PC-9 (cell line): ENCODE measurements around the gene SPECC1L. TPM values are rescaled to one million over a fixed set of nuclear protein-coding genes. Genes with fewer than 3 reads are reported as not detected.

Experiments
- BruUV-seq: library from RNA; stranded (reverse); fragments of 400-500 nt; replicated peaks from 2 replicates; lab custom pipeline; 2021; lab: Mats Ljungman, UMichigan
- CTCF ChIA-PET: fragments of 300-600 bp; sonication (Branson Sonifier 250); formaldehyde crosslinking; loops from one replicate; lab custom pipeline; 2022; ENCODE audit warnings: antibody characterized with exemption; lab: Charles Lee
- POLR2A ChIA-PET: fragments of 300-600 bp; sonication (Branson Sonifier 250); formaldehyde crosslinking; loops from one replicate; lab custom pipeline; 2022; ENCODE audit warnings: antibody characterized with exemption; ENCODE audit not compliant: unreplicated experiment; lab: Charles Lee
- DNase-seq, 2 experiments: peaks; one replicate each; pipeline versions ENCODE4 v3.0.0 to v3.0.0-alpha.2; 2015 to 2022; ENCODE audit warnings: mixed read lengths in 1 of 2
- H2AFZ ChIP-seq: fragments of 200-600 bp; sonication (generic); 2 replicates; pipeline ENCODE4 v1.8.1; 2017; ENCODE audit warnings: antibody characterized with exemption
- H3F3A ChIP-seq: fragments of 200-600 bp; sonication (generic); 2 replicates; pipeline ENCODE4 v1.8.1; 2017; ENCODE audit warnings: antibody characterized with exemption, mild to moderate bottlenecking, low read depth; ENCODE audit not compliant: insufficient read depth
- H3K27ac ChIP-seq: fragments of 200-600 bp; sonication (generic); 2 replicates; pipeline ENCODE4 v1.6.1; 2016; ENCODE audit warnings: mixed run types
- H3K27me3 ChIP-seq: fragments of 200-600 bp; sonication (generic); 2 replicates; pipeline ENCODE4 v1.6.1; 2016; ENCODE audit warnings: low read depth, mixed run types; ENCODE audit not compliant: insufficient read depth
- H3K36me3 ChIP-seq: fragments of 200-600 bp; sonication (generic); 2 replicates; pipeline ENCODE4 v1.6.1; 2016; ENCODE audit warnings: low read depth, mixed run types
- H3K4me1 ChIP-seq: fragments of 200-600 bp; sonication (generic); replicated peaks from 2 replicates; pipeline ENCODE4 v1.6.1; 2016; ENCODE audit warnings: mixed run types; ENCODE audit not compliant: insufficient read depth
- H3K4me2 ChIP-seq: fragments of 200-600 bp; sonication (generic); 2 replicates; pipeline ENCODE4 v1.6.1; 2017; ENCODE audit warnings: mixed run types
- H3K4me3 ChIP-seq: fragments of 200-600 bp; sonication (generic); 2 replicates; pipeline ENCODE4 v1.6.1; 2016; ENCODE audit warnings: mixed run types
- H3K79me2 ChIP-seq: fragments of 200-600 bp; sonication (generic); 2 replicates; pipeline ENCODE4 v1.6.1; 2017; ENCODE audit warnings: low read depth, mixed run types
- H3K9me2 ChIP-seq: fragments of 200-600 bp; sonication (generic); 2 replicates; pipeline ENCODE4 v1.8.1; 2017; ENCODE audit warnings: mild to moderate bottlenecking; ENCODE audit not compliant: insufficient read depth
- H3K9me3 ChIP-seq: fragments of 200-600 bp; sonication (generic); 2 replicates; pipeline ENCODE4 v1.8.1; 2016; ENCODE audit warnings: low read depth; ENCODE audit not compliant: insufficient read depth
- H4K20me1 ChIP-seq: fragments of 200-600 bp; sonication (generic); 2 replicates; pipeline ENCODE4 v1.8.1; 2017; ENCODE audit not compliant: insufficient read depth
- CTCF ChIP-seq: fragments of 200-600 bp; sonication (generic); conservative IDR thresholded peaks from 2 replicates; pipeline ENCODE4 v1.6.1; 2017; ENCODE audit warnings: mixed run types, antibody characterized with exemption, mild to moderate bottlenecking, moderate library complexity
- EZH2 ChIP-seq: fragments of 200-600 bp; sonication (generic); IDR thresholded peaks from 2 replicates; pipeline ENCODE4 v1.8.0; 2017; ENCODE audit warnings: antibody characterized with exemption, low read depth
- intact Hi-C: fragments of 100-400 bp; cut with micrococcal nuclease; formaldehyde crosslinking; loops from one replicate; pipeline ENCODE4 v1.10.0; 2022; ENCODE audit not compliant: unreplicated experiment
- total RNA-seq: library from RNA; stranded (reverse); gene quantifications from 2 replicates; pipeline ENCODE4 v1.2.3, GENCODE V29; 2021

The SPECC1L gene
- total RNA-seq, 1 experiment from 2014 or later = 38.9 TPM

GRCh38 chr22:24457894-24458420, 187.3 kb downstream of the SPECC1L start:
- Histone ChIP-seq H3K4me1 (0 out of 2 replicates have a peak, but pooled peaks cover under 1% of the 10 kb centered on the region), H3K27ac (no peak overlapping the region), H3K9me2 (no peaks in the 10 kb centered on the region), H2AFZ (no peak overlapping the region), H3K27me3 (no peaks in the 10 kb centered on the region), H3K4me3 (no peak overlapping the region), H3F3A (no peaks in the 10 kb centered on the region), H3K79me2 (no peaks in the 10 kb centered on the region), H3K36me3 (no peaks in the 10 kb centered on the region), H3K4me2 (no peak overlapping the region), H3K9me3 (no peaks in the 10 kb centered on the region), H4K20me1 (no peaks in the 10 kb centered on the region)
- DNase-seq = no peak
- POLR2A ChIA-PET = no interaction called here
- intact Hi-C loops = no loop called here
- no TSS peak for BruUV-seq
- TF ChIP-seq EZH2 = no peak
- TF ChIP-seq CTCF = no peak
- CTCF ChIA-PET = no interaction called here

GRCh38 chr22:24459911-24460310, 189.3 kb downstream of the SPECC1L start:
- Histone ChIP-seq H3K4me1 (peaks cover 5% of the 10 kb centered on the region; the same call in 1 of the 2 replicates), H3K4me3 (no peak overlapping the region), H3K4me2 (no peak overlapping the region), H3K79me2 (no peaks in the 10 kb centered on the region), H3K36me3 (no peaks in the 10 kb centered on the region), H3K27me3 (no peaks in the 10 kb centered on the region), H2AFZ (no peak overlapping the region), H3K9me3 (no peaks in the 10 kb centered on the region), H3F3A (no peaks in the 10 kb centered on the region), H4K20me1 (no peaks in the 10 kb centered on the region), H3K9me2 (no peaks in the 10 kb centered on the region), H3K27ac (no peak overlapping the region)
- DNase-seq = no peak
- intact Hi-C loops = no loop called here
- ChIA-PET POLR2A (no interaction called here), CTCF (no interaction called here)
- no TSS peak for BruUV-seq
- no peak for TF ChIP-seq EZH2
- no peak for TF ChIP-seq CTCF

GRCh38 chr22:24460418-24461089, 189.9 kb downstream of the SPECC1L start:
- no peaks in the 10 kb centered on the region for H4K20me1 ChIP-seq
- H3K79me2 ChIP-seq = no peaks in the 10 kb centered on the region
- CTCF ChIA-PET = no interaction called here
- H3K4me2 ChIP-seq = no peak overlapping the region
- no peak overlapping the region for H3K27ac ChIP-seq
- BruUV-seq = no TSS peak
- DNase-seq = no peak
- H3K4me1 ChIP-seq = peaks cover 12% of the 10 kb centered on the region
- no peaks in the 10 kb centered on the region for H3K9me2 ChIP-seq
- POLR2A ChIA-PET = no interaction called here
- H3K4me3 ChIP-seq = no peak overlapping the region
- H3K36me3 ChIP-seq = no peaks in the 10 kb centered on the region
- H3F3A ChIP-seq = no peaks in the 10 kb centered on the region
- no peak overlapping the region for H2AFZ ChIP-seq
- no peaks in the 10 kb centered on the region for H3K27me3 ChIP-seq
- TF ChIP-seq EZH2 = no peak
- no peak for TF ChIP-seq CTCF
- H3K9me3 ChIP-seq = no peaks in the 10 kb centered on the region
- intact Hi-C loops = no loop called here
